Measurements from ENCODE around the gene SPEG. TPM values are rescaled to one million over a fixed set of nuclear protein-coding genes. Genes with fewer than 3 reads are reported as not detected.
"Not testable (repeated sequence)": the region's sequence is repeated elsewhere in the genome, so short reads cannot be mapped to it uniquely, and the experiment has no call there.

The SPEG gene
- total RNA-seq, 1 donor from 2014 or later = 5.6 TPM

DNA sequence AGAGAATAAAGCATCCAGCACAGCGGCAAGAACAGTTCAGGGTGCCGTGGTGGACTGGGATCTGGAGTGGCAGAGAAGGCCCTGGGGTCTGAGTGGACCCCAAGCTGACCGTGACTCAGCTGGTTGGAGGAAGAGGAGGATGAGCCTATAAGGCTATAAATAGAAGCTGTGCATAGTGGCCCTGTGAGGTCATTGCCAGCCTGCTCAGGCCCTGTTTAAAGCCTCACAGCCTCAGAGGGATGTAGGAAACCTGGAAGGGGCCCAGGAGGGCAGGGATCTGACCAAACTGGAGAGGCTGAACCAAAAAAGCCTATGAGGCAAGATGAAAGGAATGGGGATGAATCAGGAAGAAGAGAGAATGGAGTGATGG is 27.8 kb upstream of the SPEG start:
- intact Hi-C loops (cut with DNase I) = loop anchor here (10.0 kb wide), 1 partner anchor 118 kb away; no protein-coding TSS in a partner anchor
- no peaks in the 10 kb centered on the region for H3K36me3 ChIP-seq
- no peaks in the 10 kb centered on the region for H3K4me1 ChIP-seq
- no peaks in the 10 kb centered on the region for H3K9me3 ChIP-seq
- DNase-seq (no peak), ATAC-seq (no peak)
- H3K27ac ChIP-seq = no peak overlapping the region
- H3K27me3 ChIP-seq = no peaks in the 10 kb centered on the region
- no peak overlapping the region for H3K4me3 ChIP-seq
- TF ChIP-seq, protein P1, sequence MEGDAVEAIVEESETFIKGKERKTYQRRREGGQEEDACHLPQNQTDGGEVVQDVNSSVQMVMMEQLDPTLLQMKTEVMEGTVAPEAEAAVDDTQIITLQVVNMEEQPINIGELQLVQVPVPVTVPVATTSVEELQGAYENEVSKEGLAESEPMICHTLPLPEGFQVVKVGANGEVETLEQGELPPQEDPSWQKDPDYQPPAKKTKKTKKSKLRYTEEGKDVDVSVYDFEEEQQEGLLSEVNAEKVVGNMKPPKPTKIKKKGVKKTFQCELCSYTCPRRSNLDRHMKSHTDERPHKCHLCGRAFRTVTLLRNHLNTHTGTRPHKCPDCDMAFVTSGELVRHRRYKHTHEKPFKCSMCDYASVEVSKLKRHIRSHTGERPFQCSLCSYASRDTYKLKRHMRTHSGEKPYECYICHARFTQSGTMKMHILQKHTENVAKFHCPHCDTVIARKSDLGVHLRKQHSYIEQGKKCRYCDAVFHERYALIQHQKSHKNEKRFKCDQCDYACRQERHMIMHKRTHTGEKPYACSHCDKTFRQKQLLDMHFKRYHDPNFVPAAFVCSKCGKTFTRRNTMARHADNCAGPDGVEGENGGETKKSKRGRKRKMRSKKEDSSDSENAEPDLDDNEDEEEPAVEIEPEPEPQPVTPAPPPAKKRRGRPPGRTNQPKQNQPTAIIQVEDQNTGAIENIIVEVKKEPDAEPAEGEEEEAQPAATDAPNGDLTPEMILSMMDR (IDR thresholded peaks at IDR 0.05) = no peak

DNA sequence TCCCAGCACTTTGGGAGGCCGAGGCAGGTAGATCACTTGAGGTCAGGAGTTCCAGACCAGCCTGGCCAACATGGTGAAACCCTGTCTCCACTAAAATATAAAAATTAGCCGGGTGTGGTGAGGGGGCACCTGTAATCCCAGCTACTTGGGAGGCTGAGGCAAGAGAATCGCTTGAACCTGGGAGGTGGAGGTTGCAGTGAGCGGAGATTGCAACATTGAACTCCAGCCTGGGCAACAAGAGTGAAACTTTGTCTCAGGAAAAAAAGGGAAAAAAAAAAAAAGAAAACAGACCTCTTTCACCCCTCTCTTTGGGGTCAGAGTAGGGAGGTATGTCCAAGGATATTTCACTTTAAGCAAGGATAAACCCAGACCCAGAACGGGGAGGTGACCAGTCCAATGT is 27.3 kb upstream of the SPEG start:
- H3K4me1 ChIP-seq, H3K36me3 ChIP-seq, ATAC-seq, H3K9me3 ChIP-seq, H3K27ac ChIP-seq, H3K4me3 ChIP-seq, H3K27me3 ChIP-seq, DNase-seq: not testable (repeated sequence)
- intact Hi-C loops (cut with DNase I) = loop anchor here (10.0 kb wide), 1 partner anchor 117 kb away; no protein-coding TSS in a partner anchor

- no peaks in the 10 kb centered on the region for H3K9me3 ChIP-seq
- no peak overlapping the region for H3K4me3 ChIP-seq
- DNase-seq (no peak), ATAC-seq (no peak)
- intact Hi-C loops (cut with DNase I) = loop anchor here (10.0 kb wide), 1 partner anchor 117 kb away; no protein-coding TSS in a partner anchor
- no peaks in the 10 kb centered on the region for H3K36me3 ChIP-seq
- H3K4me1 ChIP-seq = no peaks in the 10 kb centered on the region
- no peak overlapping the region for H3K27ac ChIP-seq
- H3K27me3 ChIP-seq = peaks cover under 1% of the 10 kb centered on the region
- TF ChIP-seq, protein P1 (IDR thresholded peaks at IDR 0.05) = no peak
These were observed 26.4 kb upstream of the SPEG start for GRCh38 chr2:219408204-219408603.

GRCh38 chr2:219408631-219409030 is 26.0 kb upstream of the SPEG start:
- Histone ChIP-seq H3K27ac (no peak overlapping the region), H3K27me3 (peaks cover 4% of the 10 kb centered on the region), H3K36me3 (no peaks in the 10 kb centered on the region), H3K4me1 (no peaks in the 10 kb centered on the region), H3K4me3 (no peak overlapping the region), H3K9me3 (no peaks in the 10 kb centered on the region)
- DNase-seq = no peak
- no peak for ATAC-seq
- intact Hi-C loops (cut with DNase I) = loop anchor here (10.0 kb wide), 1 partner anchor 116 kb away; no protein-coding TSS in a partner anchor
- TF ChIP-seq, protein P1 (IDR thresholded peaks at IDR 0.05) = no peak

DNA sequence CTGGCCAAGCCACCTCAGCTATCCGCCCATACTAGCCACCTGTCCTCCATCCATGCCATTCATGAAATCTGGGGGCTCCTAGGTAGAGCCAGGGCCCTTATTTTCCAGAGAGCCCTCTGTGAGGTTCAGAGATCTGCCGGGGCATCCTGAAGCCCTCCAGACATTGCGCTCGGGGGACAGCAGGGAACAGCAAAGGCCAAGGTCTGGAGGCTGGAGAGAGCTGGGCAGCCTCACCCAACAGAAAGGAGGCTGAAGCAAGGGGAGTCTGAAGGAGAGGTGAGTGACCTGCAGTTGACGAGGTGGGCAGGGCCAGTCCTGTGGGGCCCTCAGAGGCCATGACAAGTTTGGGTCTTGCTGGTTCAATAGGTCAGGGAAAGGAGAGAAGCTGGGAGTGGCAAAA is 25.0 kb upstream of the SPEG start:
- no peaks in the 10 kb centered on the region for H3K36me3 ChIP-seq
- no peak for ATAC-seq
- H3K27me3 ChIP-seq = peaks cover 13% of the 10 kb centered on the region
- H3K4me1 ChIP-seq = no peaks in the 10 kb centered on the region
- no peak overlapping the region for H3K4me3 ChIP-seq
- TF ChIP-seq, protein P1 (IDR thresholded peaks at IDR 0.05) = no peak
- no peaks in the 10 kb centered on the region for H3K9me3 ChIP-seq
- DNase-seq = no peak
- intact Hi-C loops (cut with DNase I) = loop anchor here (10.0 kb wide), 1 partner anchor 115 kb away; no protein-coding TSS in a partner anchor
- H3K27ac ChIP-seq = no peak overlapping the region

DNA sequence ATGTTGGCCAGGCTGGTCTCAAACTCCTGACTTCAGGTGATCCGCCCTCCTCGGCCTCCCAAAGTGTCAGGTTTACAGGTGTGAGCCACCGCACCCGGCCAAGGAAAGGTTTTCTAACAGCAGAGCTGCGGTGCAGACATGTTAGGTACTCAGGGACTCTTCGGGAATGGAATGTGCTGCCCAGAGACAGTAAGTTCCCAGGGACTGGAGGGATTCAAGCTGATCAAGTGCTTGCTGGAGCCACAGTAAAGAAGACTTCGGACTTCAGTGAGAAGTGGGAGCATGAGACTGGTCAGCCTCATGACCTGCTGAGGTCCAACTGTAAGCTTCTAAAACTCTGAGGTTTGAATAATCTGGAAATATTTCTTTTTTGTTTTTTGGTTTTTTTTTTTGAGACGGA is 24.3 kb upstream of the SPEG start:
- Histone ChIP-seq H3K36me3 (no peaks in the 10 kb centered on the region), H3K9me3 (no peaks in the 10 kb centered on the region), H3K27me3 (peaks cover 15% of the 10 kb centered on the region), H3K4me1 (no peaks in the 10 kb centered on the region), H3K27ac (no peak overlapping the region), H3K4me3 (no peak overlapping the region)
- DNase-seq (no peak), ATAC-seq (no peak)
- intact Hi-C loops (cut with DNase I) = no loop called here
- TF ChIP-seq, protein P1 (IDR thresholded peaks at IDR 0.05) = no peak
